Right atrium auricular region (tissue), 2 donors: Measurements from ENCODE around the gene CCDC169. TPM values are rescaled to one million over a fixed set of nuclear protein-coding genes. Genes with fewer than 3 reads are reported as not detected.

Source experiments
- DNase-seq: peaks from one replicate; pipeline ENCODE4 v3.0.0-alpha.2; 2019; ENCODE audit warnings: low spot score
- H3K27ac ChIP-seq, 2 donors: fragments of 200-600 bp; sonication (generic); 1 replicate in 1 of 2; 2 replicates in 1 of 2; pipeline ENCODE4 v1.5.1; 2016 to 2019
- H3K27me3 ChIP-seq, 2 donors: fragments of 200-600 bp; sonication (generic); one replicate each; pipeline versions ENCODE4 v1.5.1 to v1.6.0; 2017 to 2019
- H3K36me3 ChIP-seq: fragments of 200-600 bp; sonication (generic); one replicate; pipeline ENCODE4 v1.5.1; 2016
- H3K4me1 ChIP-seq, 2 donors: fragments of 200-600 bp; sonication (generic); one replicate each; pipeline versions ENCODE4 v1.5.1 to v1.6.0; 2017 to 2019
- H3K4me3 ChIP-seq, 2 donors: fragments of 200-600 bp; sonication (generic); 1 replicate in 1 of 2; 2 replicates in 1 of 2; pipeline ENCODE4 v1.5.1; 2017 to 2019; ENCODE audit warnings: mild to moderate bottlenecking in 1 of 2, moderate library complexity in 1 of 2
- H3K9me3 ChIP-seq, 2 donors: fragments of 200-600 bp; sonication (generic); one replicate each; pipeline ENCODE4 v1.5.1; 2019
- total RNA-seq, 2 donors: library from RNA; depleted of rRNA; stranded (reverse); fragments of >200 nt; gene quantifications; one replicate each; pipeline ENCODE4 v1.1.0, GENCODE V29; 2016
- TF ChIP-seq, protein P1 (sequence below), 2 donors: fragments of 200-600 bp; sonication (generic); IDR thresholded peaks; one replicate each; pipeline ENCODE4 v1.5.1; 2019; ENCODE audit warnings: antibody characterized with exemption in 2 of 2

The CCDC169 gene
- total RNA-seq, 2 donors from 2014 or later, result 0.28 to 0.44 TPM

DNA sequence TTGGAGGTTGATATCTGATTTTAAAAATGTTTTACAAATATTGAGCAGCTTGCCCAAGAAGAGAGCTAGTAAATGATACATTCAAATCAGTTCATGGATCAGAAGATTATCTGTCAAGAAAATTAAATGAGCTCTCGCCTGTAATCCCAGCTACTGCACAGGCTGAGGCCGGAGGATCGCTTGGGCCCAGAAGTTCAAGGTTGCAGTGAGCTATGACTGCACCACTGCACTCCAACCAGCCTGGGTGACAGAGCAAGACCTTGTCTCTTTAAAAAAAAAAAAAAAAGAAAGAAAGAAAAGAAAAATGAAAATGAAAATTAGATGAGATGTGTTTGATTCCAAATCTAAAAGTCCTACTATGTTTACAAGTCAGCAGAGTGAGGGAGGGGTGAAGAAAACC is 46.2 kb upstream of the CCDC169 start:
- DNase-seq, result no peak
- TF ChIP-seq, protein P1, sequence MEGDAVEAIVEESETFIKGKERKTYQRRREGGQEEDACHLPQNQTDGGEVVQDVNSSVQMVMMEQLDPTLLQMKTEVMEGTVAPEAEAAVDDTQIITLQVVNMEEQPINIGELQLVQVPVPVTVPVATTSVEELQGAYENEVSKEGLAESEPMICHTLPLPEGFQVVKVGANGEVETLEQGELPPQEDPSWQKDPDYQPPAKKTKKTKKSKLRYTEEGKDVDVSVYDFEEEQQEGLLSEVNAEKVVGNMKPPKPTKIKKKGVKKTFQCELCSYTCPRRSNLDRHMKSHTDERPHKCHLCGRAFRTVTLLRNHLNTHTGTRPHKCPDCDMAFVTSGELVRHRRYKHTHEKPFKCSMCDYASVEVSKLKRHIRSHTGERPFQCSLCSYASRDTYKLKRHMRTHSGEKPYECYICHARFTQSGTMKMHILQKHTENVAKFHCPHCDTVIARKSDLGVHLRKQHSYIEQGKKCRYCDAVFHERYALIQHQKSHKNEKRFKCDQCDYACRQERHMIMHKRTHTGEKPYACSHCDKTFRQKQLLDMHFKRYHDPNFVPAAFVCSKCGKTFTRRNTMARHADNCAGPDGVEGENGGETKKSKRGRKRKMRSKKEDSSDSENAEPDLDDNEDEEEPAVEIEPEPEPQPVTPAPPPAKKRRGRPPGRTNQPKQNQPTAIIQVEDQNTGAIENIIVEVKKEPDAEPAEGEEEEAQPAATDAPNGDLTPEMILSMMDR (IDR thresholded peaks at IDR 0.05), result no peak
- Histone ChIP-seq H3K27me3 (no peaks in the 10 kb centered on the region), H3K36me3 (no peaks in the 10 kb centered on the region), H3K4me1 (peaks cover 0 to 22% of the 10 kb centered on the region in 2 donors), H3K27ac (peak overlapping the region; percentile 98 to 100), H3K4me3 (no peak overlapping the region), H3K9me3 (no peaks in the 10 kb centered on the region)

DNA sequence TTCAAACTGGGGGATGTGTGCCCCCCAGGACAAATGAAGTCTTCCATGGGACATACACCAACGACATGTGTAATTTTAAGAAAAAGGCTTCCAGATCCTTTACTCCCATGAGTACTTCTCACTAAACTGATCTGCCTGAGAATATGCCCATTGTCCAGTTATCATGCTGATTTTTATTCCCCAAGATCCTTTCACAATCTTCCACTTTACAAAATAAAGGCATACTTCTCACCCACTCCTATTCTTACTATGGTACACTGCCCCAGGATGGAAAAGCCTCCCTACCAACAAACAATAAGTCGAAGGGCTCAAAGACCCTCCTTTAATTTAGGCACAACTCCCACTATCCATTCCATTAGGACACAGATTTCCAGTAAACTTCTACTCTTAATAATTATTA is 45.1 kb upstream of the CCDC169 start:
- no peaks in the 10 kb centered on the region for H3K36me3 ChIP-seq
- H3K27me3 ChIP-seq, result no peaks in the 10 kb centered on the region
- TF ChIP-seq, protein P1 (IDR thresholded peaks at IDR 0.05), result no peak
- H3K4me3 ChIP-seq, result no peak overlapping the region
- no peak for DNase-seq
- H3K9me3 ChIP-seq, result no peaks in the 10 kb centered on the region
- H3K27ac ChIP-seq, result no peak overlapping the region
- peaks cover 0 to 22% of the 10 kb centered on the region in 2 donors for H3K4me1 ChIP-seq

DNA sequence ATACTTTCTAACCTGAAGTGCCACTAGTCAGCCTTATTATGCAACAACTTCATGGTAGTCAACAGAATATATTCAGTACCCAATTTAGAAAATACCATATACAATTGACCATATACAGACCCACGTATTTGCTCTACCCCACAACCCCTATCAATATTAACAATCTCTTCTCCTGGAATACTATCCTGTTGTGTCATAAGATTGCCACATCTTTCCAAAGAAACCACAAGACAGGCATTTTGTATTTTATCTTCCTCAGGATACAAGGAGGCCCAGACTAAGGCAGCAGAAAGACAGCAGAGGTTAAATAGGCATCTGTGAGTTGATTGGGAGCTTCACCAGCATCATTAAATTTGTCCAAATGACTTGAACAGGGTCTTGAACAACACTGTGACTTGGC is 44.1 kb upstream of the CCDC169 start:
- peaks cover 0 to 22% of the 10 kb centered on the region in 2 donors for H3K4me1 ChIP-seq

DNA sequence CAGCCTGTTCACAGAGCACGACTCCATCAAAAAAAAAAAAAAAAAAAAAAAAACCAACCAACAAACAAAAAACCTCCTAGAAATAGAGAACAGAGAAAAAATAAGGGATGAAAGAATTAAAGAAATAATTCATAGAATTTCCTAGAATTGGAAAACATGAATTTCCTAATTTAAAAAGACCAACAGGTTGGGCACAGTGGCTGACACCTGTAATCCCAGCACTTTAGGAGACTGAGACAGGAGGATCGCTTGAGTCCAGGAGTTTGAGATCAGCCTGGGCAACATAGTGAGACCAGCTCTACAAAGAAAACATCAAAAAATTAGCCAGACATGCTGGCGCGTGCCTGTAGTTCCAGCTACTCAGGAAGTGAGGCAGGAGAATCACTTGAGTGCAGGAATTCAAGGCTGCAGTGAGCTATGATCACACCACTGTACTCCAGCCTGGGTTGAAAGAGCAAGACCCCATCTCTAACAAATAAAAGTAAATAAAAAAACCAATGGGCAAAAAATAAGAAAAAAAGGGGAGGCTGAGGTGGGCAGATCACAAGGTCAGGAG is 42.1 kb upstream of the CCDC169 start:
- Histone ChIP-seq H3K9me3 (no peaks in the 10 kb centered on the region), H3K27me3 (no peaks in the 10 kb centered on the region), H3K36me3 (no peaks in the 10 kb centered on the region), H3K4me3 (no peak overlapping the region), H3K27ac (no peak overlapping the region), H3K4me1 (peaks cover 0 to 20% of the 10 kb centered on the region in 2 donors)
- no peak for DNase-seq
- TF ChIP-seq, protein P1 (IDR thresholded peaks at IDR 0.05), result no peak

More for the DNA sequence above, 44.1 kb upstream of the CCDC169 start:
- no peaks in the 10 kb centered on the region for H3K9me3 ChIP-seq
- H3K36me3 ChIP-seq, result no peaks in the 10 kb centered on the region
- DNase-seq, result no peak
- H3K4me3 ChIP-seq, result no peak overlapping the region
- H3K27ac ChIP-seq, result peak overlapping the region in 1 of 2 donors; percentile 3
- TF ChIP-seq, protein P1 (IDR thresholded peaks at IDR 0.05), result no peak
- no peaks in the 10 kb centered on the region for H3K27me3 ChIP-seq

DNA sequence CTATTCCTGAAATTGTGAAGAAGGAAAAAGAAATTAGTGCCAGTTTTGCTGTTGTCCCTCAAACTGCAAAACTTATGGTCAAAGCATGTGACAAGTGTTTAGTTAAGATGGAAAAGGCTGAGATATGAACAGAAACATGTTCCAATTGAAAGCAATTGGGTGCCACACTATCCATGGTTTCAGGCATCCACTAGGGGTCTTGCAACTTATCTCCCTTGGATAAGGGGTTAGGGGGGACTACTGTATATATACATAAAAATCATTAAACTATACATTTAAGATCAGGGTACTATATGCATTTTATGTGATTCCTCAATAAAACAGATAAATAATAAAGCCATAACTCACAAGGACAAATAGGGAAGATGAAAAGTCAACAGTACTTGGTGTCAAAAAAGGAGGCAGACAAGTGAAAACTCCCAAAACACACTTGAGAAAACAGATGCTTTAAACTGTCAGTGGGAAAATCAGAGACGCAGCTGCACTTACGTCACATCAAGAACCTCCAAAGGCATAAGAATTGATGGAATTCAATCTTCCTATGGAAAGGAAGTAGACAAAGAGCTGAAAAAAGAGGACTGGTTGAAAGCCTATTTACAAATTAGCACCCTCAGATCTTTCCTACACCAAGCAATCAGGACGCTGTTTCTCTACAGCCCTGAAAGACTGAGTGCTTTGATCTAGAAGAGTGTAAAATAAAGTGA is 40.5 kb upstream of the CCDC169 start:
- no peaks in the 10 kb centered on the region for H3K9me3 ChIP-seq
- H3K4me1 ChIP-seq, result peaks cover 0 to 17% of the 10 kb centered on the region in 2 donors
- TF ChIP-seq, protein P1 (IDR thresholded peaks at IDR 0.05), result no peak
- H3K36me3 ChIP-seq, result no peaks in the 10 kb centered on the region
- H3K4me3 ChIP-seq, result no peak overlapping the region
- no peak for DNase-seq
- no peak overlapping the region for H3K27ac ChIP-seq
- no peaks in the 10 kb centered on the region for H3K27me3 ChIP-seq
